Fibroblast of skin of right biceps (primary cell): ENCODE measurements around the gene TWIST1.

Source experiments
- DNase-seq: peaks from one replicate; pipeline ENCODE4 v3.0.0-alpha.2; 2013

The TWIST1 gene

GRCh38 chr7:19117091-19117869 lies at the start of gene TWIST1:
TWIST1 (minus strand) TSS chr7:19117636; CDS start chr7:19117321, 315 bp downstream.
- DNase-seq: peak; percentile 99

- DNase-seq: peak; percentile 27
Measured at GRCh38 chr7:19161671-19162070, 44.2 kb upstream of the TWIST1 start.

- peak; percentile 41 for DNase-seq
Measured at GRCh38 chr7:19146699-19147098, 29.3 kb upstream of the TWIST1 start.

- DNase-seq: no peak
Measured at GRCh38 chr7:19145434-19146115, 28.1 kb upstream of the TWIST1 start.

- DNase-seq: no peak
Measured at GRCh38 chr7:19144661-19145433, 27.4 kb upstream of the TWIST1 start, which contains the start of gene FERD3L. FERD3L (minus strand) TSS chr7:19145421; CDS start chr7:19145362, 59 bp downstream.

- no peak for DNase-seq
Measured at GRCh38 chr7:19143881-19144574, 26.6 kb upstream of the TWIST1 start.

- no peak for DNase-seq
Measured at GRCh38 chr7:19139706-19140327, 22.4 kb upstream of the TWIST1 start.

GRCh38 chr7:19133886-19134285 lies 16.4 kb upstream of the TWIST1 start:
- peak; percentile 68 for DNase-seq

GRCh38 chr7:19133390-19133789 lies 16.0 kb upstream of the TWIST1 start:
- no peak for DNase-seq

- peak; percentile 22 for DNase-seq
Measured at GRCh38 chr7:19128856-19129255, 11.4 kb upstream of the TWIST1 start.

GRCh38 chr7:19121977-19122588 lies 4.6 kb upstream of the TWIST1 start:
- peak; percentile 66 for DNase-seq

- peak; percentile 30 for DNase-seq
Measured at GRCh38 chr7:19119870-19120486, 2.5 kb upstream of the TWIST1 start.

- DNase-seq: peak; percentile 36
Measured at GRCh38 chr7:19119372-19119771, 1.9 kb upstream of the TWIST1 start.

GRCh38 chr7:19118636-19119371 lies 1.4 kb upstream of the TWIST1 start:
- DNase-seq: peak; percentile 73

- peak; percentile 64 for DNase-seq
Measured at GRCh38 chr7:19117870-19118608, 603 bp upstream of the TWIST1 start.

- DNase-seq: peak; percentile 44
Measured at GRCh38 chr7:19116121-19117090, 1.0 kb downstream of the TWIST1 start.

GRCh38 chr7:19114551-19114855 lies 2.9 kb downstream of the TWIST1 start:
- peak; percentile 74 for DNase-seq

- peak; percentile 26 for DNase-seq
Measured at GRCh38 chr7:19113855-19114550, 3.4 kb downstream of the TWIST1 start.
